MV-4-11 (cell line): Measurements from ENCODE around the gene UQCRHL.
"Not testable (repeated sequence)": the region's sequence is repeated elsewhere in the genome, so short reads cannot be mapped to it uniquely, and the experiment has no call there.

Experiments used
- DNase-seq: peaks from one replicate; lab custom pipeline; 2025; lab: John Stamatoyannopoulos, UW

UQCRHL gene

DNA sequence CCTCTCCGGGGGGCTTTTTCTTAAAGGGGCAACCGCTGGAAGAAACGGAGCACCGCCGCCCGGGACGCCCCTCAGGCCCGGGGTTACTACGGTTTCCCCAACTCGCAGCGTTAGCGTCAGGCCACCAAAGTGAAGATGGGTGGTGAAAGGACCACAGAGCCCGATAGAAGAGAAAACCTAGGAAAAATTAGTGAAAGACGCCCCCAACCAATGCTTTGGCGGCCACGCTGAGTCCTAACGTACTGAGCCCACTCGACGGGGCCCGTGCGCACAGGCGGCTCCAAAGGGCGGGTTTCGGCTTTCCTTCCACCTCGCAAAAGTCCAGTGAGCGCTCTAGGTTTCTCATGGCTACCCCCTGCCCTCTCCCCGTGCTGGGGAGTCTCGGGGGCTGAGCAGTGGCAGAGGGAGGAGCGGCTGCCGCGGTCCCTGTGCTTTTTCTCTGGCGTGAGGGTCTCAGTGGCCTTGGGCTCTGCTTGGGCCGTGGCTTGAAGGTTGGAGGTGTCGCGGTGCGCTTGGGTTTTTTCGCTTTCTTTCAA, 27.8 kb upstream of the UQCRHL start:
- no peak for DNase-seq

DNA sequence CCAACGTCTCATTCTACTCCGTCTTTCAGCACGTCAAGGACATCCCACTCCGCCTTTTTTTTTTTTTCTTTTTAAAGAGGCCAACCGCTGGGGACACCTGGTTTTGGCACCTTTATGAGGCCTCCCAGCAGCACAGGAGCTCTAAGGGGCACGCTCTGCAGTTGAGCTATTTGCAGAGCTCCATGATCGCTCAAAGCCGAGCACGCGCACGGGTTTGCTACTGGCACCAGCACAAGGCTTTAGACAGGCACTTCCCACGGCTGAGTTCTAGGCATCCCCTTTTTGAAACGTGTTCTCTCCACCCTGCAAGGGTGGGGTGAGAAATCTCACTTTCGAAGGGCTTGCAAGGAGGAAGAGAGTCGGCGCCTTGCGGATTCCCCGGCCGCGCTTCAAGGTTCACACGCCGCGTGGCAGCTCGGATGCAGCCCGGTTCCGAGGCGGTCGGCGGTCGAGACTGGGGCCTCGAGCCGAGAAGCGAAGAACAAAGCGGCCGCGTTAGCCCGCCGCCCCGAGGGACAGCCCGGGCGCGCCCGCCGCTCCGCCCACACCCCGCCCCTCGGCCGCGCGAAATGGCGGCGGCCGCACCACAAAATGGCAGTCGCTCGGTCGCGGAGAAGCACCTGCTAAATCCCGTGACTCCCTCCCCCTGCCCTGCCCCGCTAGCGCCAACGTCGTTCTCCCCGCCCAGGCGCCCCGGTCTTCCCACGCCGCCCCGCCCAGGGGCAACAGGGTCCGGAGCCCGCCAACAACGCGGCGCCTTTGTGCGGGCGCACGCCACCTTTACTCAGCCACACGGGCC, 27.2 kb upstream of the UQCRHL start:
- peak; percentile 89 for DNase-seq

DNA sequence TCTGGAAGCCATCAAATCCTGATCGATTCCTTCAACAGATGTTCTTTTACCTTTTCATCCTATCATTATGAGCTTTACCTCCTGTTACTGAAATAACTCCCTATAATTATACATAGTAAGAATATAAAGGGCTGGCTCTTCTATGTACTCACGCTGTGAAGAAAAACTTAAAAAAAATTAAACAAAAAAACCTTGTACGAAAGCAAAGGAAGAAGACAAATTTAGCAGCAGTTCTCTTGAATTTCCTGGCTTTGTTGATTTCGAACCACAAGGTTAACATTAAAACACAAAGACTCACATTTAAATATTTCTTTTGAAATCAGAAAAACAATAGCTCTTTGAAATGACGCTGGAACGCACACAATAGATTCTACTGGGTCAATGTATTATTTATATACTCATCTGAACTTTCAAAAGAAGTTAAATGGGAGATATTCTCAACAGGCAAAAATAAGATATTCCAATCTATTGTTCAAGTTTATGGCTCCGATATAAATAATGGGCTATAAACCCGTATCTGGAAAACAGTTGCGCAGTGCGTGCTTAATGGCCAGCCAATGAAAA, 26.5 kb upstream of the UQCRHL start:
- no peak for DNase-seq

DNA sequence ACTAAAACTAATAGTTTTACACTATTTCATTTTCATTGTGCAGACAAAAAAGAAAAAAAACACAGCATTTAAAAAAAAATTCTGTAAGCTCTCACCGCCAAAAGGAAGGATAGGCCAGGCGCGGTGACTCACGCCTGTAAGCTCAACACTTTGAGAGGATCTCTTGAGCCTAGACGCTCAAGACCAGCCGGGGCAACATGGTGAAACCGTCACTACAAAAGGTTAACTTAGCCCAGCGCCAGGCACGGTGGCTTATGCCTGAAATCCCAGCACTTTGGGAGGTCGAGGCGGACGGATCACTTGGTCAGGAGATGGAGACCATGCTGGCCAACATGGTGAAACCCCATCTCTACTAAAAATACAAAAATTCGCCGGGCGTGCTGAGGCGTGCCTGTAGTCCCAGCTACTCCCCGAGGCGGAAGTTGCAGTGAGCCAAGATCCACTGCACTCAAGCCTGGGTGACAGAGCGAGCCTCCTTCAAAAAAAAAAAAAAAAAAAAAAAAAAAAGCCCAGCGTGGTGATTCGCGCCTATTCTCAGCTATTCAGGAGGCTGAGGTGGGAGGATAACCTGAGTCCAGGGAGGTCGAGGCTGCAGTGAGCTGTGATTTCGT, 25.7 kb upstream of the UQCRHL start:
- DNase-seq: peak; percentile 85

DNA sequence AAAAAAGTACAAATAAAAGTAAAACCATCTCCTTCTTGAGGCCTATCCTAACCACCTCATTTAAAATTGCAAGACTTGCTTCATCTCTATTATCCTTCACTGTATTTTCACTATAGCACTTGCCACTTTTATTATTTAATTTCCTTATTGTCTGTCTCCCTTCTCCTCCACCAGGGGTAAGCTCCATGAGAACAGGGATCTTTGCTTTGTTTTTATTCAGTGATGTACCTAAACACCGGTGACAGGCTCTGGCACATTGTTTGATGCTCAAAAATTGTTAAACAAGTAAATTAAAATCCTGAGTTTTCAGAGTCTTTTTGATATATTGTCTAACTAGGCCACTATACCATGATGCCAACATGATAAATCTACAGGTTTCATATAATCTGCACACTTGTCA, 22.8 kb upstream of the UQCRHL start:
- DNase-seq: no peak

DNA sequence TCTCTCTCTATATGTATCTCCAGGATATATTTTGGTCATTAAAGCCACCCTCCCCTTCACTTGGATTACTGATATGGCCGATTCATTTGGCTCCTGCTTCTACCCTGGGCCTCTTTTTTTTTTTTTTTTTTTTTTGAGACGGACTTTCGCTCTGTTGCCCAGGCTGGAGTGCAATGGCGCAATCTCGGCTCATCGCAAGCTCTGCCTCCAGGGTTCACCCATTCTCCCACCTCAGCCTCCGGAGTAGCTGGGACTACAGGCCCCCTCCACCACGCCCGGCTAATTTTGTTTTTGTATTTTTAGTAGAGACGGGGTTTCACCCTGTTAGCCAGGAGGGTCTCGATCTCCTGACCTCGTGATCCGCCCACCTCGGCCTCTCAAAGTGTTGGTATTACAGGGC, 21.5 kb upstream of the UQCRHL start:
- DNase-seq: not testable (repeated sequence)

DNA sequence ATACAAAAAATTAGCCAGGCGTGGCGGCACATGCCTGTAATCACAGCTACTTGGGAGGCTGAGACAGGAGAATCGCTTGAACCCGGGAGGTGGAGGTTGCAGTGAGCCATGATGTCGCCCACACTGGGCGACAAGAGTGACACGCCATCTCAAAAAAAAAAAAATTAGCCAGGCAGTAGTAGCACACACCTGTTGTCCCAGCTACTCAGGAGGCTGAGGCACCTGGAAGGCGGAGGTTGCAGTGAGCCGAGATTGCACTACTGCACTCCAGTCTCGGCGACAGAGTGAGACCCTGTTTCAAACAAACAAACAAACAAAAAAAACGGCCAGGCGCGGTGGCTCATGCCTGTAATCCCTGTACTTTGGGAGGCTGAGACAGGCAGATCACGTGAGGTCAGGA, 20.1 kb upstream of the UQCRHL start:
- DNase-seq: not testable (repeated sequence)

DNA sequence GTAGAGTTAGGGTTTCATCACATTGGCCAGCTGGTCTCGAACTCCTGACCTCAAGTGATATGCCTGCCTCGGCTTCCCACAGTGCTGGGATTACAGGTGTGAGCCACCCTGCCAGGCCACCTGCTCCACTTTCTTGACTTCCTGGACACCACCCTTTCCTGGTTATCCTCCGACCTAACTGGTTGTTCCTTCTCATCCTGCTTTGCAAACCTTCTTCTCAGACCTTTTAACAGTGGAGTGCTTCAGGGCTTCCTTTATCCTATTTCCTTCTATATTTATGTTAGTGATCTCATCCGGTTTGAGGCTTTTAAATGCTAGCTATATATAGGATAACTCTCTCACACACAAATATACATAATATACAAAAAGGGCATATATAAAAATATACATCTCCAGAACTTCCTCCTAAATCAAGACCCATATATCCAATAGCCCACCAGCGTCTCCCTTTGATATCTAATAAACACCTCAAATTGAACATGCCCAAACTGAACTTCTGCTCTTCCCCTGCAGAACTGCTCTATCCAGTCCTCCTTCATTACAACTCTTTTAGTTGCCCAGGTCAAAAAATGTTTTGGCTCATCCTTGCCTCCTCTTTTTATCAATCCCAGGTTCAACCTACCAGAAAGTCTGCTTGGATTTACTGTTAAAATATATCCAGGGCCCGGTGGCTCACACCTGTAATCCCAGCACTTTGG, 19.5 kb upstream of the UQCRHL start:
- DNase-seq: no peak

- DNase-seq: no peak
Measured at GRCh38 chr1:15825800-15826199, 18.4 kb upstream of the UQCRHL start.

- no peak for DNase-seq
Measured at GRCh38 chr1:15820478-15820877, 13.0 kb upstream of the UQCRHL start.

DNA sequence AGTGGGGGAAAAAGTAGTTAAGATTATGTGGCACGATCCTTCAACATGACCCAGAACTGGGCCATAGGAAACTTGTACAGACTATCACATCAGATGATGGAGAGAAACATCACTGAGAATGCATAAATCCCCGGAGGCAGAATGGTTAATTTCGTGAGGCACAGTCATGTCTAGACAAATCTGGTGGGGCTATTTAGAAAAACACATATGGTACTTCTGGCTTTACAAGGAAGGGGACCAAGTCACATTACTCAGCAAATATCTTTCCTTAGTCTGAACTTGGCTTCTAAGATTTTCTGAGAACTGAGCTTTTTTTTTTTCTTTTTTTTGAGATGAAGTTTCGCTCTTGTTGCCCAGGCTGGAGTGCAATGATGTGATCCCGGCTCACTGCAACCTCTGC, 9.2 kb upstream of the UQCRHL start:
- DNase-seq: no peak

- no peak for DNase-seq
Measured at GRCh38 chr1:15810073-15810472, 2.6 kb upstream of the UQCRHL start.

- DNase-seq: no peak
Measured at GRCh38 chr1:15808955-15809354, 1.5 kb upstream of the UQCRHL start.

GRCh38 chr1:15807121-15807520, 328 bp downstream of the UQCRHL start:
- no peak for DNase-seq

DNA sequence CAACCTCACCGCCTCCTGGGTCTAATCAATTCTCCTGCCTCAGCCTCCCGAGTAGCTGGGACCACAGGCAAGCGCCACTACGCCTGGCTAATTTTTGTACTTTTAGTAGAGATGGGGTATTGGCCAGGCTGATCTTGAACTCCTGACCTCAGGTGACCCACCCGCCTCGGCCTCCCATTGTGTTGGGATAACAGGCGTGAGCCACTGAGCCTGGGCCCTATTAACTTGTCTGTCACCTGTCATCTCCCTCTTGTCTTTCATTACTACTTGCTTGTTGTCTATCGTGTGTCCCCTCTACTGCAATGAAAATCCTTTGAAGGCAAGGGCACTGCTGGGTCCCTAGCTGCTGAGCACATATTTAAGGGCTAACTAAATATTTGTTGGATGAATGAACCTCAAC, 3.4 kb downstream of the UQCRHL start:
- no peak for DNase-seq

GRCh38 chr1:15803380-15803779, 4.1 kb downstream of the UQCRHL start:
- no peak for DNase-seq

- no peak for DNase-seq
Measured at GRCh38 chr1:15802234-15802965, 5.0 kb downstream of the UQCRHL start.

- DNase-seq: no peak
Measured at GRCh38 chr1:15799928-15800835, 7.3 kb downstream of the UQCRHL start.

DNA sequence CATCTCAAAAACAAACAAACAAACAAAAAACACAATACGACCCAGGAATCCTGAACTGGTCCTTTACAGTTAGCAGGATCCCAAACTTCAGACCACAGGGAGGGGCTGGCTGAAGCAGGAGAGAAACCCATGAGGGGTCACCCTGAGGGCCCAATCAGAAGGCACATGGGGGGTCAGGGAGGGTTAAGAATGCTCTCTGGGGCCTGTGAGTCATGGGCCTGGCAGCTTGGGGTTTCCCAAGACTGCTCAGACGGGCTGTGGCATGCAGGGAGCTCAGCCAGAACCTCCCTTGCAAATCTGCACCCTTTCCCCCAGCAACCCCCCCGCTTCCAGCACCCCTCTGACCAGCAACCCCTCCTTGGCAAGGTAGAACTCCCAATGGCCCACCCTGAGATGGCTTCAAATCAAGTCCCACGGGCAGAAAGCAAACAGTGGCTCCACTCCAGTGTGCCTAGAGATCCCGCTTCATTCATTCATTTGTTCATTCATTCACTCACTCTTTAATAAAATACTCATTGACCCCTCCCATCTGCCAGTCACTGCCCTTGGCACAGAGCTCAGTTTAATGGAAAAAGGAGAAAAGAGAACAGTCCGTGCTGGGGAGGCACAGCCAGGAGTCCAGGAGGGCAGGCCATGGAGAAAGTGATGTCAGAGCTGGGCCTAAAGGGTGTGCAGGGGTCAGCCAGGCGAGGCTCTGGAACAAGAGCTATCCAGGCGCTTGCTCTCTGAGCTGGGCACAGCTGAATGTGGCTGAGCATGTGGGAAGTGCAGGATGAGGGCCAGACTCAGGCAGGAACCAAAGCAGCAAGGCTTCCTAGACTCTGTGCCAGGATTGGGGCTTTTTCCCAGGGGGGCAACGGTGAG, 8.2 kb downstream of the UQCRHL start:
- peak; percentile 68 for DNase-seq
